Adrenal gland (tissue), 5 donors: Measurements from ENCODE around the gene SSC5D.

Experiments
- CTCF ChIP-seq, 6 experiments: fragments of 450-650 bp in 4 of 6; fragments of 200-600 bp in 2 of 6; sonication (generic) in 1 of 6; IDR thresholded peaks; 1 replicate in 5 of 6; 2 replicates in 1 of 6; pipeline versions ENCODE4 v1.5.1 to v1.8.0; 2016 to 2021; ENCODE audit warnings: antibody characterized with exemption in 6 of 6, mild to moderate bottlenecking in 2 of 6, moderate library complexity in 1 of 6
- POLR2A ChIP-seq, 2 donors: fragments of 450-650 bp; IDR thresholded peaks; one replicate each; pipeline ENCODE4 v1.6.1; 2017; ENCODE audit warnings: antibody characterized with exemption in 2 of 2, mild to moderate bottlenecking in 2 of 2, moderate library complexity in 1 of 2
- donor health status: DM: no; HTN: no; CAD: no.

- no peak for TF ChIP-seq CTCF (IDR thresholded peaks at IDR 0.05)
- TF ChIP-seq POLR2A (IDR thresholded peaks at IDR 0.05): no peak
Observed at GRCh38 chr19:55449469-55449868, 38.8 kb upstream of the SSC5D start.
